Muscle layer of colon (tissue), 2 donors: ENCODE measurements around the gene CDC42EP4.

Source experiments
- H3K27ac ChIP-seq: one replicate; pipeline ENCODE4 v1.7.0; 2013; ENCODE audit warnings: low read depth, mild to moderate bottlenecking, low read length, moderate library complexity
- H3K27me3 ChIP-seq, 2 donors: one replicate each; pipeline ENCODE4 v1.7.0; 2013; ENCODE audit warnings: low read length in 2 of 2, mild to moderate bottlenecking in 2 of 2; ENCODE audit not compliant: insufficient read depth in 2 of 2, control insufficient read depth in 1 of 2
- H3K36me3 ChIP-seq: one replicate; pipeline ENCODE4 v1.7.0; 2013; ENCODE audit warnings: mild to moderate bottlenecking, low read length; ENCODE audit not compliant: insufficient read depth
- H3K4me1 ChIP-seq: one replicate; pipeline ENCODE4 v1.7.0; 2013; ENCODE audit warnings: mild to moderate bottlenecking, low read length; ENCODE audit not compliant: insufficient read depth
- H3K4me3 ChIP-seq, 2 donors: one replicate each; pipeline ENCODE4 v1.7.0; 2013; ENCODE audit warnings: low read length in 2 of 2, low read depth in 1 of 2, mild to moderate bottlenecking in 1 of 2, moderate library complexity in 1 of 2
- H3K9ac ChIP-seq: one replicate; pipeline ENCODE4 v1.7.0; 2013; ENCODE audit warnings: low read length
- H3K9me3 ChIP-seq: one replicate; pipeline ENCODE4 v1.7.0; 2013; ENCODE audit warnings: mild to moderate bottlenecking, low read length
- donor health status: abdominal sarcoma.
- donor health status: Adenocarcinoma of cecum.

The CDC42EP4 gene

DNA sequence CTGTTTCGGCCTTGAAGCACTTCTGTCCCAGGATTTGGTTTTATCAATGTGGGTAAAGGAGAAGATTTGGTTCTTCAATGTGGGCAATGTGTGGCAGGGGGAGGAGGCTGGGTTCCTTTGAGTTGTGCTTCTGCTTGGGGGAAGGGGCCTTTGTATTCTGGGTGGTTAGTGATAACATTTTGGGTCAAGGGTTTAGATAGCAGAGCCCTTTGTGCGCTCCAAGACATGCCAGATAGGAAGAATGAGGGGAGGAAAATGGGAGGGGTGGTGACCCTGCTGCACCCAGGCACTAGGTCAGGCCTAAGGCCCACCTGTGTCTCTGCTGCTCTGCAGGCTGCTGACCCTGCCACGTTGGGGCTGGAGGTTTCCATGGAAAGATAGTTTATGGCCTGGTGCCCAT, 40.0 kb upstream of the CDC42EP4 start:
- Histone ChIP-seq H3K36me3 (no peaks in the 10 kb centered on the region), H3K4me1 (peaks cover 49% of the 10 kb centered on the region), H3K27ac (no peak overlapping the region), H3K9ac (no peak overlapping the region), H3K4me3 (no peak overlapping the region), H3K9me3 (no peaks in the 10 kb centered on the region), H3K27me3 (no peaks in the 10 kb centered on the region)

DNA sequence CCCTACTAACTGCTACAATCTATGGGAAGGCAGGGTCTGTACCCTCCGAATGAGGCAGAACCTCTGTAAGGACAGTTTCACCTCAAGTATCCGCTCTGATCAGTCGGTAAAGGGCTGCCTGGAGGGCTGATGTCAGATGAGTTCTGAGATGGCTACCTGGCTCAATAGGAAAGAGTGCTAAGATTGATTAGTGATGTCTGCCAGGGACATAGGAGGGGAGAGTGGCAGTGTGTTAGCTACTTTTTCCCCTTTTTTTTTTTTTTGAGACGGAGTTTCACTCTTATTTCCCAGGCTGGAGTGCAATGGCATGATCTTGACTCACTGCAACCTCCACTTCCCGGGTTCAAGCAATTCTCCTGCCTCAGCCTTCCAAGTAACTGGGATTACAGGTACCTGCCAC, 39.1 kb upstream of the CDC42EP4 start:
- no peaks in the 10 kb centered on the region for H3K27me3 ChIP-seq
- no peak overlapping the region for H3K9ac ChIP-seq
- peaks cover 40% of the 10 kb centered on the region for H3K4me1 ChIP-seq
- H3K9me3 ChIP-seq, result no peaks in the 10 kb centered on the region
- H3K36me3 ChIP-seq, result no peaks in the 10 kb centered on the region
- peak overlapping the region; percentile 90 for H3K27ac ChIP-seq
- no peak overlapping the region for H3K4me3 ChIP-seq

DNA sequence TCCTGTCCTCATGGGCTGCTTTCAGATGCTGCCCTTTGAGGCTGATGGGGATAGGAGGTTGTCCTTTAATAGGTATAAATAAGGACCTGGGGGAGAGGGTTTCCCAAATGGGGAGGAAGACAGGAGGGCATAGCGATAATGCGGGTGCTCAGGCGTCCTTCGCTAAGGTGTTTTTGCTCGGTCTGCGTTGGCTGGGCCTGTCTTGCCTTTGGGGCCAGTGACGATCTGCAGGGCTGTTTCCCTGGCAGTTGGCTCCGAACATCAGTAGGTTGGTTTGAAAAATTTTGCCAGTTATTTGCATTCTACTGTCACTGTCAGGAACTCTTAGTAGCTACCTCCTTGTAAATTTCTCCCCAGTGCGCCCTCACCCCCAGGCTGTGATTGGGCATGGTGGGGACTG, 37.8 kb upstream of the CDC42EP4 start:
- Histone ChIP-seq H3K9me3 (no peaks in the 10 kb centered on the region), H3K27me3 (no peaks in the 10 kb centered on the region), H3K36me3 (no peaks in the 10 kb centered on the region), H3K4me3 (no peak overlapping the region), H3K9ac (peak overlapping the region; percentile 51), H3K27ac (peak overlapping the region; percentile 90), H3K4me1 (peaks cover 36% of the 10 kb centered on the region)

DNA sequence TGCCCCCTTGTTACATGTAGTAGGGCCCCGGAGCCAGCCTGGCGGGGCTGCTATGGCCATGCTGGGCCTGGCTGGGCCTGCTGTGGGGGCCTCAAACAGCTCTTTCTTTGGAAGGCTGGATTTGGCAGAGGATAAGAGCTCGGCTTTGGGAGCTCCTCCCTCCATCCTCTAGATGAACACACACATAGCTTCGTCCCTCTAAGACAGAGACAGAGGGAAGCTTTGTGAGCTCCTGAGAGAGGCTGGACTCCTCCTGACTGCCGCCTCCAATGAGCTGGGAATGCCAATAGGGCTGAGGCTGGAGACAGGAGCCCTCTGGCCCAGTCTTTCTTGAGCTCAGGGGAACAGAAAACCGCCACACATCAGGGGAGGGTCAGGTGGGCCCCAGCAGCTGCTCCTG, 37.3 kb upstream of the CDC42EP4 start:
- Histone ChIP-seq H3K9ac (peak overlapping the region; percentile 51), H3K9me3 (no peaks in the 10 kb centered on the region), H3K4me3 (no peak overlapping the region), H3K36me3 (no peaks in the 10 kb centered on the region), H3K4me1 (peaks cover 41% of the 10 kb centered on the region), H3K27ac (peak overlapping the region; percentile 90), H3K27me3 (no peaks in the 10 kb centered on the region)

DNA sequence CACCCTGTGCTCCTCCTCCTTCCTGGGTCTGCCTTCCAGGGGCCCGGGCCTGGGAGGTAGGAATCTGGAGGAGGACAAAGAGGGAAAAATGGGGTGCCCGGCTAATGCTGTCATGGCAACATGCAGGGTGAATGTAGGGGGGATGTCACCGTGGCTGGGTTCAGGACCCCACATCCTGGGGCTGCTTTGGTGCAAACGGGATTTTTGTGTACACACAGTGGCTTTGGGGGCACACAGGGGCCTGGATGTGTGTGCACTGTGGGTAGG, 37.0 kb upstream of the CDC42EP4 start:
- Histone ChIP-seq H3K9me3 (no peaks in the 10 kb centered on the region), H3K9ac (no peak overlapping the region), H3K27me3 (no peaks in the 10 kb centered on the region), H3K36me3 (no peaks in the 10 kb centered on the region), H3K27ac (peak overlapping the region; percentile 90), H3K4me3 (no peak overlapping the region), H3K4me1 (peaks cover 45% of the 10 kb centered on the region)

DNA sequence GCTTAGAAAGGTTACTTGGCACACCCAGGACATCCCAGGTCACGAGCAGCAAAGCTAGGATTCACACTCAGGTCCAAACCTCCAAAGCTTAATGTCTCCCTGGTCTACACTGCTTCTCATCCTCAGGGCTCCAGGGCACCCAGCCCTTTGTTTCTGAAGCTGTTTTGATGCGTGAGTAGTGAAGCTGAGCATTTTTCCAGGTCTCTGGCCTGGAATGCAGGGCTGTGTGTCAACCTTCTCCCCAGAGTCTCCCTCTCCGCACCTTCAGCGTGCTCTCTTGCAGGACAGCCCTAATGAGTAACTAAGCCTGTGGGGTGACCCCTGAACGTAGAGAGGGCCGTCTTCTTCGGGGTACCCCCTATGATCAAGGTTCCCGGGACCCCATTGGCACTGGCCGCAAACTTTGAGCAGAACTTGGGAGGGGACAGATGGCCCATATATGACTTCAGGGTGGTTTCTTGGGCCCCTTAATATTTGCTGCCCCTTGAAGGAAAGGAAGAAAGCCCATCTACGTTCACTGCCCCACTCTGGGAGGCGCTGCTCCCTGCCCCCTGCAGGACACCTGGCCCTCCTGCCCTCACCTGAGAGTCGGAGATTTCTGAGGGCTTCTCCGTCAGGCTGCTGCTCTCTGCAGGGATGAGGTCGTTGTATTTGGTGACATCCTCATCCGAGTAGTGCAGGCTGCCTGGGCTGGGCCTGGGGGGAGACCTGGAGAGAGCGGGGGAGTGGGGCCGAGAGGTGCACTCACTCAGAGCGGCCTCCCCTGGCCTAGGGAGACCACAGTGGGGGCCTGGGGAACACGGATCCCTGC, 36.4 kb upstream of the CDC42EP4 start:
- H3K9me3 ChIP-seq, result no peaks in the 10 kb centered on the region
- H3K9ac ChIP-seq, result no peak overlapping the region
- no peak overlapping the region for H3K4me3 ChIP-seq
- no peaks in the 10 kb centered on the region for H3K27me3 ChIP-seq
- H3K36me3 ChIP-seq, result no peaks in the 10 kb centered on the region
- peak overlapping the region; percentile 90 for H3K27ac ChIP-seq
- H3K4me1 ChIP-seq, result peaks cover 50% of the 10 kb centered on the region

DNA sequence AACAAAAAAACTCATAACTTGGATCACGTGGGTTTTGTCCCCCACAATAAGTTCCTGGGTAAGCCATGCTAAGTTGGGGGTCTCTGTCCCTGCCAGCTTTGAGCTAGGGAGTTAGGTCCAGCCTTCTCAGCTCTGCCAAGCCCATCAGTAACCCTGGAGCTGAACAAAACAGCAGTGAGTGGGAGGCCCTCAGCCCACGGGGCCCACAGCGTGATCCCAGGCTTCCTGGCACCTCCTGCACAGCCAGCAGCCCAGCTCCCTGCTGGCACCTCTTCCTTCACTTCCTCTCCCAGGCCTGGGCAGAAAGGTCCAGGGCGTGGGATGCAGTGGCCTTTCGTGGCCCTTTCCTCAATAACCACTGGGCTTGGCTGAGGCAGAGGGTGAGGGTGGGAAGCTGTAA, 35.5 kb upstream of the CDC42EP4 start:
- H3K27me3 ChIP-seq, result no peaks in the 10 kb centered on the region
- no peaks in the 10 kb centered on the region for H3K36me3 ChIP-seq
- no peaks in the 10 kb centered on the region for H3K9me3 ChIP-seq
- peak overlapping the region; percentile 90 for H3K27ac ChIP-seq
- no peak overlapping the region for H3K9ac ChIP-seq
- H3K4me1 ChIP-seq, result peaks cover 58% of the 10 kb centered on the region
- H3K4me3 ChIP-seq, result no peak overlapping the region

DNA sequence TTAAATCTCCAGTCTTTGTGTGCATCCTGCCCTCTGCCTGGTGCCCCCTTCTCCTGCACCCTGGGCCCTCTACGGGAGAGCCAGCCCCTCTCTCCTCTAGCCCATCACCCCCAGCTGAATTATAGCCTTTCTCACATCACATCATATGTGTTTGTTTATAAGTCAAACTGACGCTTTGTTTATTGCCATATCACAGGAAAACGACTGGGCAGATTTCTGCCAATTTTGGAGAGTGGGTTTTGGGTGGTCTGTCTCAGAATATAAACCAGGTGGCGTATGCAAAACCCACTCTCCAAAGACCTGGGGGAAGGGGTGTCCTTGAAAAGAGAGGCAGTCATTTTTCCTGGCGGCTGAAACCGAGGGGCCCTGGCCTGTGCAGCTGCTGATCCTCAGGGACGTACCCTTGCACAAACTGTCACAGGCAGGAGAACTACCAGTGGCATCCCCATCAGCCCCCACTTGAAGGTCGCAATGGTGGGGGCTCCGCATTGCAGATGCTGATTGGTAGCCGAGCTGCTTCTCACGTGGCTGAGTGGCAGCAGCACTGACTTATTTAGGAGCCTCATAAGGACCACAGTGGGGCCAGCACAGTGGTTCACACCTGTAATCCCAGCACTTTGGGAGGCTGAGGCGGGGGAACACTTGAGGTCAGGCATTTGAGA, 34.8 kb upstream of the CDC42EP4 start:
- Histone ChIP-seq H3K36me3 (no peaks in the 10 kb centered on the region), H3K9ac (no peak overlapping the region), H3K27me3 (no peaks in the 10 kb centered on the region), H3K4me1 (peaks cover 65% of the 10 kb centered on the region), H3K27ac (peak overlapping the region; percentile 90), H3K4me3 (no peak overlapping the region), H3K9me3 (no peaks in the 10 kb centered on the region)

DNA sequence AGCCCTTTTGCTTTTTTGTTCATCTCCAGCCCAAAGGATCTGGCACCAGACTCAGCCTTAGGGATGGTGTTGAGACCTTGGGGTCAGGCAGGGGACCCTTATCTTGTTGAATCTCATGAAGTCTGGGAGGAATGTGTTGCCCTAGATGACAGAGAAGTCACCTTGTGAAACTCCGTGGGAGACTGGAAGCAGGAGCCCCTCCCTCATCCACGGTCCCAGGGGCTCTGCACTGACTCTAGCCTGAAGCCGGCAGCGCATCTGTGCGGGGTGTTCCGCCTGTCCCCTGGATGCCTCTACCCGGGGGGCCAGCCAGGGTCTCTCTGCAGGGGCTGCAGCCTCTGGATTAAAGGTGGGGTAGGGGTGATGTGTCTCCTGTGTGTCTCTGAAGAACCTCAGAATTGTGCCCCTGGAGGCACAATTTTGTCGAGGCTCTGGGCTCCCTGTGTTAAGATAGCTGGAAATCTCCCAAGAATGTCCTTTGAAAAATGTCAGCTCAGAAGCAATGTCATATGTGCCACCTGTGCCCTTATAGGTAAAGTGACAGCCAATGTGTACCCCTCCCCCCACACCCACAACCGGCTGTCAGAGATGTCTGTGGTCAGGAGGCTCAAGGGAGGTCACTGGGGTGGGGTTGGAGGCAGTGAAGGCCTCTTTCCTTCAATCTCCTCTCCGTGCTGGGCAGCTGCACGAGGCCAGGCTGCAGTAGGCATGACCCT, 32.1 kb upstream of the CDC42EP4 start:
- Histone ChIP-seq H3K27me3 (no peaks in the 10 kb centered on the region), H3K4me3 (peak overlapping the region; percentile 30 to 49), H3K36me3 (no peaks in the 10 kb centered on the region), H3K9ac (peak overlapping the region; percentile 75), H3K27ac (peak overlapping the region; percentile 86), H3K9me3 (no peaks in the 10 kb centered on the region), H3K4me1 (peaks cover 59% of the 10 kb centered on the region)

DNA sequence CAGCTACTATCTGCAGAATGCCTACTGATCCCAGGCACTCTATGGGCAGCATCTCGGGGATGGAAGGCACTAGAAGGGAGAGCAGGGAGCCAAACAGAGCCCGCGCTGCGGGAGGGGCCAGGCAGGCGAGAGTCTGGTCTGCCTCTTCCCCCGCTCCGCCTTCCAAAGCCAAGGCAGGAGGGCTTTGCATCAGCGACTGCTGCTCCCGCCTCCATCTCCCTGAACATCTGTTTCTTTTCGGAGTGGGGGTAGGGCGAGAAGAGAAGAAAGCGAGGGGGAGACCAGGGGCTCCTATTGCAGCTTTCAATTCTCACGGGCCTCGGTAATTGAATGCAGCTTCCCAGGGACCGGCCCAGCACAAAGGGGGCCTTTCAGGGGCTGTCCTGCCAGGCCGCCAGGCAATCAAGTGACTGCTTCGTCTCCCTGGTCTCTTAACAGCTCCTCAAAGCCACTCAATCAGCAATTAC, 31.4 kb upstream of the CDC42EP4 start:
- Histone ChIP-seq H3K36me3 (no peaks in the 10 kb centered on the region), H3K4me3 (peak overlapping the region; percentile 30 to 49), H3K9me3 (no peaks in the 10 kb centered on the region), H3K27ac (peak overlapping the region; percentile 86), H3K4me1 (peaks cover 52% of the 10 kb centered on the region), H3K27me3 (no peaks in the 10 kb centered on the region), H3K9ac (peak overlapping the region; percentile 75)

DNA sequence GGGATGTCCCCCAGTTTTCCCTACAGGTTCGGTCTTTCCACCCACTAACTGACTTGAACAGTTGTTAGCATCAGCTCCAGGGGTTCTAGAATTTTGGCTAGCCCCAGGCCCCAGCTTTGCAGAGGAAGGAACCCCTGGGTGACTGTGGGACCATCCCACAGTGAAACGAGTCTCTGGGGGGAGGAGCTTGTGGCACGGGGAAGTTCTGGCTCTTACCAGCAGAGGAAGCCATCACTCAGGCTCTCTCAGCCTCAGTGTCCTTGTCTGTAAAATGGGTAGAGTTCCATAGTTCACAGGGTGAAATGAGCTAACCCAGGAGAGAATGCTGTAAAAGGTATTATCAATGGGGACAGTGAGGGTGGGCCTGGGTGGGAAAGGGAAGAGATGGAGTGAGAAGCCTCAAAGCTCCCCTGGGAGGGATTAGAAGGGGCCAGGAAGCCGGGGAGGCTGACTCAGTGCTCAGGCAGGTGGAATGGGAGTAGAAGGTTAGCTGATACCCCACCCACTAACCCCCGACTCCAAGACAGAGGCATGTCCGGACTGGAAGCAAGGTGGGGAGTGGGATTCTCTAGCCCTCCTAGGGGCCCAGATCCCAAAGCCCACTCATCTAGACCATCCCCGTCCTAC, 30.9 kb upstream of the CDC42EP4 start:
- Histone ChIP-seq H3K4me1 (peaks cover 50% of the 10 kb centered on the region), H3K27me3 (no peaks in the 10 kb centered on the region), H3K4me3 (peak overlapping the region in 1 of 2 donors; percentile 49), H3K27ac (peak overlapping the region; percentile 86), H3K9ac (peak overlapping the region; percentile 78), H3K9me3 (no peaks in the 10 kb centered on the region), H3K36me3 (no peaks in the 10 kb centered on the region)
